ENCODE data around the gene ZNF723.
"Not testable (repeated sequence)": the region's sequence is repeated elsewhere in the genome, so short reads cannot be mapped to it uniquely, and the experiment has no call there.

ZNF723 gene

GRCh38 chr19:22792863-22793262 lies 39.2 kb upstream of the ZNF723 start:
- H3K4me1 ChIP-seq (ENCODE audit: control insufficient read depth, insufficient read depth, low read length); POLR2A ChIA-PET; H3K36me3 ChIP-seq (ENCODE audit: control insufficient read depth in 2 of 2, insufficient read depth in 1 of 2, low read length in 2 of 2); H3K9me3 ChIP-seq (ENCODE audit: control insufficient read depth, insufficient read depth, low read depth, low read length); CTCF ChIA-PET; H3K27ac ChIP-seq (ENCODE audit: extremely low read depth, low read depth, low read length); H3K4me3 ChIP-seq (ENCODE audit: low read depth, low read length): not testable (repeated sequence)
- TF ChIP-seq ZNF426 (tag by site-specific recombination; IDR thresholded peaks at IDR 0.05) (peak; percentile 20), ZNF555 (tag by site-specific recombination; conservative IDR thresholded peaks at IDR 0.05) (0 out of 2 replicates have a peak, but pooled peaks have one; percentile 7), ZNF394 (tag by site-specific recombination; IDR thresholded peaks at IDR 0.05; ENCODE audit: borderline replicate concordance) (peak; percentile 30; the same call in 1 of the 2 replicates)

- no peaks in the 10 kb centered on the region; a peak in 1 of 3 replicates for H3K36me3 ChIP-seq (ENCODE audit: control insufficient read depth in 2 of 2, insufficient read depth in 1 of 2, low read length in 2 of 2)
- H3K9me3 ChIP-seq (ENCODE audit: control insufficient read depth, insufficient read depth, low read depth, low read length): no peaks in the 10 kb centered on the region
- H3K4me3 ChIP-seq (ENCODE audit: low read depth, low read length): no peak overlapping the region
- POLR2A ChIA-PET: no interaction called here
- CTCF ChIA-PET: no interaction called here
- TF ChIP-seq ZNF138 (tag by site-specific recombination; IDR thresholded peaks at IDR 0.05; ENCODE audit: borderline replicate concordance) (no peak), ZNF132 (tag by site-specific recombination; IDR thresholded peaks at IDR 0.05; ENCODE audit: borderline replicate concordance) (no peak), ZNF404 (tag by site-specific recombination; IDR thresholded peaks at IDR 0.05) (no peak), ZNF596 (tag by site-specific recombination; IDR thresholded peaks at IDR 0.05) (no peak), ZNF629 (tag by site-specific recombination; IDR thresholded peaks at IDR 0.05) (no peak), ZNF580 (tag by site-specific recombination; IDR thresholded peaks at IDR 0.05) (no peak), ZNF302 (tag by site-specific recombination; IDR thresholded peaks at IDR 0.05; ENCODE audit: low read depth) (no peak), AEBP2 (tag by site-specific recombination; IDR thresholded peaks at IDR 0.05; ENCODE audit: borderline replicate concordance) (no peak), ZNF518A (tag by site-specific recombination; conservative IDR thresholded peaks at IDR 0.05; ENCODE audit: low read depth) (no peak)
- no peaks in the 10 kb centered on the region for H3K4me1 ChIP-seq (ENCODE audit: control insufficient read depth, insufficient read depth, low read length)
- no peak overlapping the region for H3K27ac ChIP-seq (ENCODE audit: extremely low read depth, low read depth, low read length)
Measured at GRCh38 chr19:22797040-22797439, 35.1 kb upstream of the ZNF723 start.

- H3K9me3 ChIP-seq (ENCODE audit: control insufficient read depth, insufficient read depth, low read depth, low read length): no peaks in the 10 kb centered on the region
- no peak overlapping the region for H3K27ac ChIP-seq (ENCODE audit: extremely low read depth, low read depth, low read length)
- TF ChIP-seq GLIS2 (tag by site-specific recombination; IDR thresholded peaks at IDR 0.05) (no peak), ZSCAN16 (tag by site-specific recombination; IDR thresholded peaks at IDR 0.05) (no peak), ZNF335 (tag by site-specific recombination; conservative IDR thresholded peaks at IDR 0.05) (no peak), BCL11B (tag by site-specific recombination; IDR thresholded peaks at IDR 0.05; ENCODE audit: low read depth) (no peak), ZNF354C (tag by site-specific recombination; IDR thresholded peaks at IDR 0.05; ENCODE audit: borderline replicate concordance, low read depth) (no peak), ZBTB11 (tag by site-specific recombination; conservative IDR thresholded peaks at IDR 0.05; ENCODE audit: low read depth) (no peak)
- H3K36me3 ChIP-seq (ENCODE audit: control insufficient read depth in 2 of 2, insufficient read depth in 1 of 2, low read length in 2 of 2): no peaks in the 10 kb centered on the region
- ChIA-PET CTCF (no interaction called here), POLR2A (no interaction called here)
- no peak overlapping the region for H3K4me3 ChIP-seq (ENCODE audit: low read depth, low read length)
- no peaks in the 10 kb centered on the region for H3K4me1 ChIP-seq (ENCODE audit: control insufficient read depth, insufficient read depth, low read length)
Measured at GRCh38 chr19:22806418-22806817, 25.7 kb upstream of the ZNF723 start.

All from HEK293 (cell line).